HepG2 (cell line): ENCODE data around the gene RABGAP1. TPM values are rescaled to one million over a fixed set of nuclear protein-coding genes. Genes with fewer than 3 reads are reported as not detected.

Experiments
- ATF7-NPFF ChIP-seq: sonication (generic); formaldehyde crosslinking; IDR thresholded peaks from 2 replicates; pipeline ENCODE4 v1.8.1; 2023; ENCODE audit warnings: mild to moderate bottlenecking, low read depth, missing genetic modification reagents, moderate library complexity
- FOSL1 ChIP-seq: sonication (generic); formaldehyde crosslinking; IDR thresholded peaks from 2 replicates; pipeline ENCODE4 v1.9.0; 2021; ENCODE audit warnings: missing genetic modification reagents, borderline replicate concordance
- KAT7 ChIP-seq: IDR thresholded peaks from 2 replicates; pipeline ENCODE4 v1.6.1; 2018; ENCODE audit warnings: borderline replicate concordance, missing compliant biosample characterization
- NFATC3 ChIP-seq: sonication (generic); formaldehyde crosslinking; IDR thresholded peaks from 2 replicates; pipeline ENCODE4 v1.5.1; 2020; ENCODE audit warnings: mild to moderate bottlenecking, missing genetic modification reagents
- PAX8 ChIP-seq: sonication (generic); formaldehyde crosslinking; IDR thresholded peaks from 2 replicates; pipeline ENCODE4 v1.8.0; 2022; ENCODE audit warnings: mild to moderate bottlenecking, missing genetic modification reagents, borderline replicate concordance
- PCBP1 ChIP-seq: fragments of 200-400 bp; formaldehyde crosslinking; IDR thresholded peaks from 2 replicates; pipeline ENCODE4 v1.6.1; 2017; ENCODE audit warnings: mild to moderate bottlenecking, low read depth, low read length, borderline replicate concordance
- PHB2 ChIP-seq: fragments of 450-650 bp; IDR thresholded peaks from 2 replicates; pipeline ENCODE4 v1.6.1; 2018; ENCODE audit not compliant: partially characterized antibody
- POGZ ChIP-seq: sonication (generic); formaldehyde crosslinking; IDR thresholded peaks from 2 replicates; pipeline ENCODE4 v1.4.0; 2020; ENCODE audit warnings: mild to moderate bottlenecking, missing genetic modification reagents
- SAP130 ChIP-seq: IDR thresholded peaks from 2 replicates; pipeline ENCODE4 v1.6.1; 2016; ENCODE audit warnings: low read depth
- SP4 ChIP-seq: sonication (generic); formaldehyde crosslinking; IDR thresholded peaks from 2 replicates; pipeline ENCODE4 v1.8.1; 2023; ENCODE audit warnings: mild to moderate bottlenecking, missing genetic modification reagents
- TIGD3 ChIP-seq: sonication (generic); formaldehyde crosslinking; IDR thresholded peaks from 2 replicates; pipeline ENCODE4 v1.5.1; 2020; ENCODE audit warnings: mild to moderate bottlenecking, missing genetic modification reagents, borderline replicate concordance
- TOE1 ChIP-seq: sonication (generic); formaldehyde crosslinking; IDR thresholded peaks from 2 replicates; pipeline ENCODE4 v1.4.0; 2020; ENCODE audit warnings: mild to moderate bottlenecking, missing genetic modification reagents
- ZHX1 ChIP-seq: sonication (generic); formaldehyde crosslinking; IDR thresholded peaks from 2 replicates; pipeline ENCODE4 v1.8.1; 2022; ENCODE audit warnings: low read depth, mild to moderate bottlenecking, missing genetic modification reagents
- ZKSCAN5 ChIP-seq: sonication (generic); formaldehyde crosslinking; IDR thresholded peaks from 2 replicates; pipeline ENCODE4 v1.5.1; 2020; ENCODE audit warnings: mild to moderate bottlenecking, missing genetic modification reagents
- ZNF281 ChIP-seq: sonication (generic); formaldehyde crosslinking; IDR thresholded peaks from 2 replicates; pipeline ENCODE4 v1.4.0; 2020; ENCODE audit warnings: missing genetic modification reagents, borderline replicate concordance
- ZNF354B ChIP-seq: sonication (generic); formaldehyde crosslinking; IDR thresholded peaks from 2 replicates; pipeline ENCODE4 v1.8.0; 2022; ENCODE audit warnings: mild to moderate bottlenecking, missing genetic modification reagents
- ZNF605 ChIP-seq: sonication (generic); formaldehyde crosslinking; IDR thresholded peaks from 2 replicates; pipeline ENCODE4 v1.8.0; 2022; ENCODE audit warnings: mild to moderate bottlenecking, missing genetic modification reagents
- ZNF629 ChIP-seq: sonication (generic); formaldehyde crosslinking; conservative IDR thresholded peaks from 2 replicates; pipeline ENCODE4 v1.5.0; 2020; ENCODE audit warnings: missing genetic modification reagents
- ZNF75D ChIP-seq: sonication (generic); formaldehyde crosslinking; IDR thresholded peaks from 2 replicates; pipeline ENCODE4 v1.8.1; 2023; ENCODE audit warnings: missing genetic modification reagents, mild to moderate bottlenecking, borderline replicate concordance
- ZNF800 ChIP-seq: sonication (generic); formaldehyde crosslinking; IDR thresholded peaks from 2 replicates; pipeline ENCODE4 v1.4.0; 2020; ENCODE audit warnings: missing genetic modification reagents
- ZNF83 ChIP-seq: sonication (generic); formaldehyde crosslinking; IDR thresholded peaks from 2 replicates; pipeline ENCODE4 v1.4.0; 2020; ENCODE audit warnings: missing genetic modification reagents, mild to moderate bottlenecking, borderline replicate concordance
- polyA plus RNA-seq, 8 experiments: library from polyadenylated mRNA; depleted of rRNA in 3 of 8; stranded (reverse) in 7 of 8; unstranded in 1 of 8; fragments of >200 nt; fragmentation: Illumina TruSeq in 4 of 8; extraction: Trizol in 4 of 8; gene quantifications; 2 replicates each; pipeline versions ENCODE4 v1.2.1 to v1.2.3, GENCODE V29; 2011 to 2016; ENCODE audit warnings: low read depth in 4 of 8, missing spikeins in 1 of 8, mixed read lengths in 1 of 8; ENCODE audit not compliant: insufficient read depth in 1 of 8
- total RNA-seq, 5 experiments: library from RNA; depleted of rRNA; stranded (reverse); fragments of >200 nt; fragmentation: Illumina TruSeq; extraction: Trizol; gene quantifications; 2 replicates each; pipeline ENCODE4 v1.2.3, GENCODE V29; 2016; ENCODE audit warnings: low read depth in 1 of 5
- TF ChIP-seq, protein P1 (sequence below): IDR thresholded peaks from 2 replicates; pipeline ENCODE4 v1.6.1; 2016; ENCODE audit warnings: low read depth, borderline replicate concordance

Gene RABGAP1
- total and polyA plus RNA-seq, 2 of the 13 experiments (the other 11 are each of a cell fraction or from before 2014, with no cell fraction given), result 19.1 to 19.3 TPM

DNA sequence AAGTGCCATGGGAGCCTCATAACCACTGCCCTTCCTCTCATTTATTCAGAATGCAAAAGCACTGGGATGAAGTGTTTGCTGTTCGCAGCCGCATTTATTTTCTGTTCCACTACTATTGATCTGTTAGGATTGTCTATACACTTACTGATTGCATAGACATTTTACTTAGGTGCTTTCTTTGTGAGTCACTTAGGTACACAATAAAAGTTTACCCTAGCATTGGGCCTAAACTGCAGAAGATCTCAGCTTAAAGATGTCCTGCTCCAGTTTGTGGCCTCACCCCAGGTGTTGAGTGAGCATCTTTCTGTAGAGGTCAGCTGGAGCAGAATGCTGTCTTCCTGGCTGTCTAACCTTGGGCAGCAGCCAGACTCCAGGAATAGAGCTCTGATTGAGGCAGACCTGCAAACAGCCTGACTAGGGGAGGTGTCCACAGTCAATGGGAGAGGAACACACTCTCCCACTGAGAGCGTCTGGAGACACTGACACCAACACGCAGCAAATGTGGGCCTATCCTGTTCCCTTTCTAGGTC, 146.6 kb downstream of the RABGAP1 start (continued):
- TF ChIP-seq, protein P1, sequence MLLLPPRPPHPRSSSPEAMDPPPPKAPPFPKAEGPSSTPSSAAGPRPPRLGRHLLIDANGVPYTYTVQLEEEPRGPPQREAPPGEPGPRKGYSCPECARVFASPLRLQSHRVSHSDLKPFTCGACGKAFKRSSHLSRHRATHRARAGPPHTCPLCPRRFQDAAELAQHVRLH, result no peak
- no peak for TF ChIP-seq KAT7 (CRISPR knock-in tag)
- TF ChIP-seq ZNF281 (CRISPR knock-in tag), result no peak
- peak; percentile 67 for TF ChIP-seq POGZ (CRISPR knock-in tag)
- TF ChIP-seq ZNF83, result no peak
- peak; percentile 97 for TF ChIP-seq FOSL1 (CRISPR knock-in tag)
- peak; percentile 60 for TF ChIP-seq SAP130
- no peak for TF ChIP-seq ZHX1 (CRISPR knock-in tag)
- no peak for TF ChIP-seq ZNF75D
- TF ChIP-seq TIGD3 (CRISPR knock-in tag), result no peak
- TF ChIP-seq ZNF800 (CRISPR knock-in tag), result no peak
- no peak for TF ChIP-seq PAX8
- TF ChIP-seq PHB2, result no peak
- TF ChIP-seq ZNF605 (CRISPR knock-in tag), result peak; percentile 37; the same call in 1 of the 2 replicates
- no peak for TF ChIP-seq NFATC3 (CRISPR knock-in tag)
- no peak; the same call in 1 of the 2 replicates for TF ChIP-seq TOE1 (CRISPR knock-in tag)
- TF ChIP-seq ZNF629 (CRISPR knock-in tag), result no peak; the same call in 1 of the 2 replicates
- TF ChIP-seq ZNF354B (CRISPR knock-in tag), result no peak
- TF ChIP-seq ATF7-NPFF, result no peak
- no peak for TF ChIP-seq PCBP1
- no peak for TF ChIP-seq ZKSCAN5
- TF ChIP-seq SP4 (CRISPR knock-in tag), result no peak
